ENCODE data around the gene ZMYND12.

The ZMYND12 gene

DNA sequence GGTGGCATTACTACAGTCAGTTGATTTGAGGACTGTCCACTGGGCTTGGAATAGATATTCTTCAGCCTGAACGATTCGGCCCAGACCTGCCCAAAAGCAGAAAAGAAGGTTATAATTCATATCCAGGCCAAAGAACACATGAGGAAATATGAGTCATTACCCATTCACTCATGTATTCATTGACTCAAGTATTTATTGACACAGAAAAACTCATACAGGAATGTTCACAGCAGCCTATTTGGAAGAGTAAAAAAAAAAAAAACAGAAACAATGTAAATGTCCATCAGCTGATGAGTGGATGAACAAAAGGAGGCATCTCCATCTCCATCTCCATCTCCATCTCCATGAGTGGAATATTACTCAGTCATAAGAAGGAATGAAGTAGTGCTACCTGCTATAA is 15.9 kb downstream of the ZMYND12 start:
- DNase-seq: peak; percentile 29

- no peak for DNase-seq
Measured at GRCh38 chr1:42434340-42434739, 21.5 kb downstream of the ZMYND12 start.

- DNase-seq: no peak
Measured at GRCh38 chr1:42433369-42433768, 22.5 kb downstream of the ZMYND12 start.

- DNase-seq: no peak
Measured at GRCh38 chr1:42432714-42433113, 23.1 kb downstream of the ZMYND12 start.

- DNase-seq: no peak
Measured at GRCh38 chr1:42431514-42431913, 24.3 kb downstream of the ZMYND12 start.

GRCh38 chr1:42430286-42431135 is 25.3 kb downstream of the ZMYND12 start:
- DNase-seq: no peak

DNA sequence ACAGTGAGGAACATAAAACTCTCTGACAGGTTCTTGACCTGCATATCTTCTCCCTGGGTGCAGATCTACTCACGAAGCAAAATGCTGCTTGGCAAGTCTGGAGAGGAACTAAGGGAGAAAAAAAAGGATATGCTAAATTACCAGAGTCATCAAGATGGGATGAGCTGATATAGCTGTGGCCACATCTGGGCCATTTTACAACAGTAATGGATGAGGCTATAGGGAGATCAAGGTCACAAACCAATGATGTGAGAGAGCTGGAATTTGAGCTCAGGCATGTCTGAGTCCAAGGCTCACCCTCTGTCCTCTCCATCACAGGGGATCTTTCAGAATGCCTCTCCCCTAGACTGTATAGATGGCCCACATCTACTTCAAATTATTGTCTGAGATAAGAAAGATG is 26.2 kb downstream of the ZMYND12 start:
- no peak for DNase-seq

- no peak for DNase-seq
Measured at GRCh38 chr1:42427240-42427639, 28.6 kb downstream of the ZMYND12 start.

GRCh38 chr1:42424201-42424600 is 31.6 kb downstream of the ZMYND12 start:
- no peak for DNase-seq

- DNase-seq: no peak
Measured at GRCh38 chr1:42423681-42424080, 32.1 kb downstream of the ZMYND12 start.

DNA sequence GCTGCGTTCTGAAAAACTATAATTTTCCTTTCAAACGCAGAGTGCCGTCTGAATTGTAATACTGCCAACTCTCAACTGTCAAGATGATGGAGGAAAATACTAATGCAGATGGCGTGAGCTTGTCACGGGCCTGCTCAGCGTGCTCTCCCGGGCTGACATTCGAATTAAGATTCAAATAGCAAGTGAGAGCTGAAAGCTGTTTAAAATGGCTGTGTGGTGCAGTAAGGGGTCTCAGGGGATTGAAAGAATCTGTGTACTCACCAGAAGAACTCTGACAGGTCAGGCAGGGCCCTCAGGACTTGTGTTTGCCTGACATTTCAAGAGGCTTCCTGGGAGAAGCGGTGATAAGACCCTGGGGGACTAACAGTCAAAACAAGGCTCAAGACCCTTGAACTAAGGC is 33.1 kb downstream of the ZMYND12 start:
- DNase-seq: no peak

DNA sequence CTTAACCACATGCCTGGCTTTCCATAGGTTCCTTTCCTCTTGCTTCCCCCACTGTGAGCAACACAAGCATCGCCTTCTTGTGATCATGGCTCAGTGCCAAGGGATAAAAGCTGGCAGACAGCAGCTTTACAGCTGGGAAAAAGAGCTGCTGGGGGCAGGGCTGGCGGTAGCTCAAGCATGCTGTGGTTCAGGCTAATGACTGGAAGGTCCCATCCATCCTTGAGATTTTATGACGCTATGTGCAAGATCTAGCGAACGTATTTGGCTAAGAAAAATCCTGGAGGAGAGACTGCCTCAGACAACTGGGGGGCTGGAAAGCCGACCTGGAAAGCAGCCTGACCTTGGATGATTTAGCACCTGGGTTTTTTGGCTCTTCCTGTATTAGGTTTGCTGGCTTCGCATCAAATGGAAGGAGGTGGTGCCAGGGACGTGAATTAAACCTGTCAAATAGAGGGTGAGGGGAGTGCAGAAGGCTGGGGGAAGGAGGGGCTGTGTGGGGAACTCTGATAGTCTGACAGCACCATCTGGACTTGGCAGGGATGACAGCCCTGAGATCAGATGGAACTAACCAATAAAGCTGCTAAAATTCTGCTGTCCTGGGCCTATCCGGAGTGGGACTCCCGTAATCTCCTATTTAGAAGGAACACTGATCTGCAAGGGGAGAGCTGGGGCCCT is 34.8 kb downstream of the ZMYND12 start:
- DNase-seq: peak; percentile 29

DNA sequence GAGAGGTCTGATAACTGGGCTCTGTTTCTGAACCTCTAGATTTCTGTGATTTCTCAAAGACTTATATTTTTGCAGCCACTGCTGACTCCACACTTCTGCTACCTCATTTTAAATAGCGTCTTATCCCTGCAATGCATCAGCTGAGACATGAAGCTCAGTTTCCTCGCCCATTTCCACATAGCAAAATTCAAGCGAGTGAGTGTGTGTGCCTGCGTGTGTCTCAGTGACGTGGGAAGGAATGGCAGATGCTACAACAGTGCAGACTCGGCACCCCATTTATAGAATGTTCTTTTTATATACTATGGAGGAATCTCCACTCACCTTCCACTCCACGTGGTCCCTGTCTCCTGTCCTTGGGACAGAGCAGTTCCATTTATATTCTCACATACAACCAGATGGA is 35.7 kb downstream of the ZMYND12 start:
- no peak for DNase-seq

- no peak for DNase-seq
Measured at GRCh38 chr1:42419126-42419821, 36.5 kb downstream of the ZMYND12 start.

DNA sequence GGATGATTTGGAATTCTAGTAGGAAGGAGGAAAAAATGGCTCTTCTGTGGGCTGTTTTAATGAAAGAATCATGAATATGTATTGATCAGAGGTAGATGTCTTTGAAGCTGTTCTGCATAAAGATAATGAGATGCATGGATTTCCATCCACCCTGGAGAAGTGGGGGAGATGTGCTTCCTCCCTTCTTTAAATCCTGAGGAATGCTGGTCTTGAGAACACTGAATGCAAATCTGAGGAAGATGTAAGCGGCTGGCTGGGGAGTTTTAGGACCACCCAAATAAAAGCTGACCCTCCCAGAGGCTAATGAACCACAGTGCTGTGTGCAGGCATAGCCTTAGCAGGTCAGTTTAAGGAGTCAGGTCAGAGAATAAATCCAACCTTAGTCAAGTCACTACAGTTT is 37.3 kb downstream of the ZMYND12 start:
- no peak for DNase-seq

DNA sequence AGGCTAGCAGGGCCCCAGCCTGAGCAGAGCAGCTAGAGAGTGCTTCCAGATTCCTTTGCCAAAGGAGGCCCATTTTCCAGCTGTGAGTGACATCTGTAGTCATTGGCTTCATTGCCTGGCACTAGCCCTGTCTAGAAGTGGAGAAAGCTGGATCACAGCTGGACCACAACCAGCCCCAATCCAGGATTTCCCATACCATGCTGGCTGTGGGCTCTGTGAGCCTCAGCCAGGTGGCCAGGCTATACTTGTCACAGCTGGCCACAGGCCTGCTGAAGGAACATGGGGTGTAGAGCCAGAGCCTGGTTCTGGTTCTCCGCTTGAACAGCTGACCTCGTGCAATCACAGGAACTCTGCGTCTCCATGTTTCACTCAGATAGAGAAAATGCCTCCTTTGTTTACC is 38.7 kb downstream of the ZMYND12 start:
- no peak for DNase-seq

GRCh38 chr1:42414551-42415496 is 41.0 kb downstream of the ZMYND12 start:
- no peak for DNase-seq

DNA sequence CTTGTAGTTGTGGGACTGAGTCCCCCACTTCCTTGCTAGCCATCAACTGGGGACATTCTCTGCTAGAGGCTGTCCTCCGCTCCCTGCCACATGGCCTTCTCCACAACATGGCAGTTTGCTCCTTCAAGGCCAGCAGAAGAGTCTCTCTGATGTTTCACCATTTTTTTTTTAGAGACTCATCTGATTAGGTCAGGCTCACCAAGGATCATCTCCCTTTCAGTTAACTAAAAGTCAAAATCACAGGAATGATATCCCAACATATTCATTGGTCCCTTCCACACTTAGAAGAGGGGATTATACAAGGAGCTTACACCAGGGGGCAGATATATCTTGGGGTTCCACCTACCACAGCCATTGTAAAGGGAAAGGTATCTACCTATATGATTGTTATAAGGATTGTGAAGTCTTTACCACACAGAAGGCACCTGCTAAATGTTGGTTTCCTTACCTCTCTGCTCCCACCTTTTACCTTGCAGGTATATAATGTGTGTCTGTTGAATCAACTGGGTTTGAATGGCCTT is 51.9 kb downstream of the ZMYND12 start:
- DNase-seq: no peak

DNA sequence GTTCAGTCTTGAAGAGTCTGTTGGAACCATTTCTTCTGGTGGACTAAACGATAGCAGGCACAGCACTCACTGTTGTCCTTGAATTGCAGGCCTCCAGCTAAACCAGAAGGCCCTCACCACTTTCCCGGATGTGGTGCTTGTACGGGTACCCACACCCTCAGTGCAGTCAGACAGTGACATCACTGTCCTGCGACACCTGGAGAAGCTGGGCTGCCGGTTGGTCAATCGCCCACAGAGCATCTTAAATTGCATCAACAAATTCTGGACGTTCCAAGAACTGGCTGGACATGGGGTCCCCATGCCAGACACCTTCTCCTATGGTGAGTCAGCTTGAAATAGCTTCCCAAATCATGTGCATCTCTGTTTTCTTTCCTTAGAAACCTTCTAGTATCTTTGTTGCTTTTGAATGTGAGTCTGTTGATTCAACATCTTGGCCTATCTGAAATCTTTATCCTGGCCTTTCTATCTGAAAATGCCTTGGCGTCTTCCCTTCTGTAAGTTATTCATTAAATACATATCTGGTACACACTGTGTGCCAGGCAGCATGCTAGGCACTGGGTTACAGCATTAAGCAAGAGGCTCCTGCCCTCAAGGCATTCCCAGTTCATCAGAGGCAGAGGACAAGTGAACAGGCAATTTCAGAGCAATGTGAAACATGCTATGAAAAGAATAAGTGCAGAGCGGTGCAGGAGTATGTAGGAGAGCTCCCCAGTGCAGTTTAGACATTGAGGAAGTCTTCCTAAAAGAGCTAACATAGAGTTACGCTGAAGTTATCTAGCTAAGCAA is 56.3 kb downstream of the ZMYND12 start:
- DNase-seq: no peak

GRCh38 chr1:42392967-42393848 is 62.6 kb downstream of the ZMYND12 start:
- DNase-seq: no peak

GRCh38 chr1:42392255-42392654 is 63.6 kb downstream of the ZMYND12 start:
- DNase-seq: no peak
